NCI-H345 treated with DMSO at 0.1 percent for 48 hours (cell line): Measurements from ENCODE around the gene LNX1.

Source experiments
- DNase-seq: peaks from one replicate; lab custom pipeline; 2025; ENCODE audit not compliant: unreplicated experiment; lab: John Stamatoyannopoulos, UW

LNX1 gene

GRCh38 chr4:53502094-53502493 is 89.2 kb downstream of the LNX1 start:
- no peak for DNase-seq

GRCh38 chr4:53501561-53501960 is 89.7 kb downstream of the LNX1 start:
- DNase-seq: no peak

GRCh38 chr4:53500546-53500945 is 90.7 kb downstream of the LNX1 start:
- DNase-seq: no peak

- DNase-seq: no peak
These were observed 91.5 kb downstream of the LNX1 start for GRCh38 chr4:53499791-53500190.

GRCh38 chr4:53498706-53499105 is 92.6 kb downstream of the LNX1 start:
- no peak for DNase-seq

- DNase-seq: no peak
These were observed 93.6 kb downstream of the LNX1 start for GRCh38 chr4:53497487-53498244.

- DNase-seq: no peak
These were observed 96.4 kb downstream of the LNX1 start for GRCh38 chr4:53494851-53495250.

- no peak for DNase-seq
These were observed 100.2 kb downstream of the LNX1 start for GRCh38 chr4:53490965-53491622.

- no peak for DNase-seq
These were observed 100.9 kb downstream of the LNX1 start for GRCh38 chr4:53490161-53490956.

- DNase-seq: no peak
These were observed 101.9 kb downstream of the LNX1 start for GRCh38 chr4:53489279-53489889.

- no peak for DNase-seq
These were observed 103.5 kb downstream of the LNX1 start for GRCh38 chr4:53487766-53488165.

- DNase-seq: no peak
These were observed 105.6 kb downstream of the LNX1 start for GRCh38 chr4:53485658-53486040.

- no peak for DNase-seq
These were observed 106.2 kb downstream of the LNX1 start for GRCh38 chr4:53484911-53485657.

GRCh38 chr4:53483250-53483649 is 108.0 kb downstream of the LNX1 start:
- no peak for DNase-seq

- DNase-seq: no peak
These were observed 109.7 kb downstream of the LNX1 start for GRCh38 chr4:53481586-53481985.

- no peak for DNase-seq
These were observed 110.4 kb downstream of the LNX1 start for GRCh38 chr4:53480909-53481308.

GRCh38 chr4:53479736-53480525 is 111.4 kb downstream of the LNX1 start:
- DNase-seq: no peak

- no peak for DNase-seq
These were observed 112.4 kb downstream of the LNX1 start for GRCh38 chr4:53478671-53479456.

GRCh38 chr4:53477636-53478035 is 113.7 kb downstream of the LNX1 start:
- no peak for DNase-seq
